ENCODE data around the gene MYO1G.

MYO1G gene

DNA sequence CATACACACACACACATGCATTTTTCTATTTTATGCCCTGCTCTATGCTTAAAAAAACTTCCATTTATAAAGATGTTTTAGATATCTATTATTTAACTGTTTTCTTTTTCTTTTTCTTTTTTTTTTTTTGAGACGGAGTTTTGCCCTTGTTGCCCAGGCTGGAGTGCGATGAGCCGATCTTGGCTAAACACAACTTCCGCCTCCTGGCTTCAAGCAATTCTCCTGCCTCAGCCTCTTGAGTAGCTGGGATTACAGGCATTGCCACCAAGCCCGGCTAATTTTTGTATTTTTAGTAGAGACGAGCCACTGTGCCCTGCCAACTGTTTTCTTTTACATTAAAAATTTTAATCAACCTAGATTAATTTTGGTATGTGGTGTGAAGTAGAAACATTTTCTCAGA lies 47.9 kb downstream of the MYO1G start:
- no peak for DNase-seq

DNA sequence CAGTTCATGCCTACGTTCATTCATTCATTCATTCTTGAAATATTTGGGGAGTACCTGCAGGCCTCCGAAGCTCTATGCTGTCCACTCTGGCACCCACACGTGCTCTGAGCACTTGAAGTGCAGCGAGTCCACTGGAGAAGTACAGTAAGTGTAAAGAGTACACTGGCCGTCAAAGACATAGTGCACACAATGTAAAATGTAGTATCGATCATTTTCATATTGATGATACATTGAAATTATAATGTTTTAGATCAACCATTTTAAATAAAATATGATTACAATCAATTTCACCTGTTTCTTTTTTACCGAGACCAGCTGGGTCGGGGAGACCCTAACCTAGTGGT lies 56.5 kb downstream of the MYO1G start:
- DNase-seq = no peak

DNA sequence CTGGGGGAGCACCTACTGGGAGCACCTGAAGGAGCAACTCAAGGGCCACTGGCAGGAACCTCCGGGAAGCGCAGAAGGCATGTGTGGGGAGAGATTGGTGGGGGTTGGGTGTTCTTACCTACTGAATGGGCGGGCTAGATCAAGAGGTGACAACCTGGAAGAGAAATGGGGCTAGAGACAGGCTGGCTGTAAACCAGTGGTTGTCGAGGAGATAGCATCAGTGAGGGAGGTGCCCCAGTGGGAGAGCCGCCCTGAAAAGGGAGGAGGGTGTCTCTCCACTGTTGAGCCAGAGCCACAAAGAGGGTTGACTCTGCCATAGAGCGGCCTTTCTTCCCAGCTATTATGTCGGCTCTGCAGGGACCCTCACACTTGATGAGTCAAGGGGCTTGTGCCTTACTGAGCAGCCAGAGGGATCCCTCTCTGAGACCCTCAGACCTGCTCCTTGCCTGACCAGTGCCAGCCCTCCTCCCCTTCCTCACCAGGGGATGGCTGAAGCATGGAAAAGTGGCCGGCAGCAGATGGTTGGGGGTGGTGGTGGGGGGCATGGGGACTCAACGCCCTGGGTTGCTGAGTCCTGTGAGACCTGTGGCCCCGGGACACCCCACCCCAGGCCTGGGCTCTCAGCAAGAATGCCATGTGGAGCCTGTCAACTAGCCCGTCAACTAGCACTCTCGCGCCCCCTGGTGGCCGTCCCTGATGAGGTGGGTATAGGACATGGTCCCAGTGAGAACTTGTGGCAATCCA lies 57.0 kb downstream of the MYO1G start:
- DNase-seq = peak; percentile 67

DNA sequence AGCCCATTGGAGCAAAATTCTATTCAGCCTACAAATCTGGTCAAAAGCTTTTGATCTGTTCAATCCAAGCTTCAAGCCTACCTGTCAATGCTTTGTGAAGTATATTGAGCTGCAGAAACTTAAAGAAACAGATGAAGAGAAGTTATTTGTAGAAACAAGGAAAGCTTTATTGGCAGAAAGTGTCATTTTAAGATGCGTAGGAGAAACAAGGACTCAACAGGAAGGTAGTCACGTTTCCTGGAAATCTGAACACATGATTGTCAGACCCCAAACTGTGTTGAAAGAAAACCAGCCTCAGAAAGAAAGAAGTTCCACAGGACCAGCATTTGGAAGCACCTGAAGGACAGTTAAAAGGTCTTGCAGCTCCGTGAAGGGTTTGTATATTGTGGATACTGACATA lies 58.7 kb downstream of the MYO1G start:
- no peak for DNase-seq

DNA sequence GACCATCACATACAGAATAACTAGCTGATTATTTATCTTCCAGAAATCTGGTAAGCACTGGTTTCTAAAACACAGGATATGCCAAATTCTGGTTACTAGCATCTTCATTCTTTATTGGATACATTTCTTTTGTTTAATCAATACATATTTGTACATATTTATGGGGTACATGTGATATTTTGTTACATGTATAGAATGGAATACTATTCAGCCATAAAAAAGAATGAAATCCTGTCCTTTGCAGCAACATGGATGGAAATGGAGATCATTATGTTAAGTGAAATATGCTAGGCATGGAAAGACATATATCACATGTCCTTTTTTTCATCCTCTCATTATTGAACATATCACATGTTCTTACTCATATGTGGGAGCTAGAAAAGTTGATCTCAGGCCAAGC lies 60.8 kb downstream of the MYO1G start:
- DNase-seq = no peak

DNA sequence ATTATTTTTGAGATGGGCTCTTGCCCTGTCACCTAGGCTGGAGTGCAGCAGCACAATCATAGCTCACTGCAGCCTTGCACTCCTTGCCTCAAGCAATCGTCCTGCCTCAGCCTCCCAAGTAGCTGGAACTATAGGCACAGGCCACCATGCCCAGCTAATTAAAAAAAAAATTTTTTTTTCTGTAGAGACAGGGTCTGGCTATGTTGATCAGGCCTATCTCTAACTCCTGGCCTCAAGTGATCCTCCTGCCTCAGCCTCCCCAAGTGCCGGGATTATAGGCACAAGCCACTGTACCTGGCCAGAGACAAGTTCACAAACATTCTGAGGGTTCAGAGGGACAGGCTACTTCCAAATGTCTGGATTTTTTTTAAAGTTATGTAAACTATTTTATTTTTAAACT lies 61.4 kb downstream of the MYO1G start:
- DNase-seq = no peak

DNA sequence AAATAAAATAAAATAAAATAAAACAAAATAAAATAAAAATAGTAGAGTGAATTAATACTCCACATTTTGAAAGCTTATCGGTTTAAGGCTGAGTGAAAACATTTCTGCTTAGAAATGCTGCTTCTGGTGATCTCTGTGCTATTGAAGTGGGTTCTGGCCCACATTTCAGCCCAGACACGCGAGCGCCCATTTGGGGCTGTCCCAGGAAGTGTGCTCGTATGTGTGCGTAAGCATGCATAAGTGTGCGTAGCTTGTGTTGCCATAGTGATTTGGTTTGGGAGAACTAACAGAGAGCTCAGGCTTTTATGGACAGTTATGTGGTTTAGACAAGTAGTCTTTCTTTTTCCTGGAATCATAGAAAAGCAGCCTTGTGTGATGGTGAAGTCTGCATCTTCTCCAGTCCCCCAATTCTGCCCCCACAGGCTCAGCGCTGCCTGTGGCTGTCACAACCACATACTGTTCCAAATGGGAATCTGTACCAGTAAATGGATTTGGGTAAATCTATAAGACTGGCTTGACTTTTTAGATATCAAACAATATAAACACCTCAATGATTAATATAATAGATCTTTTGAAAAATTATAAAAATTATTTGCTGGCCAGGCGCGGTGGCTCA lies 63.7 kb downstream of the MYO1G start:
- no peak for DNase-seq

DNA sequence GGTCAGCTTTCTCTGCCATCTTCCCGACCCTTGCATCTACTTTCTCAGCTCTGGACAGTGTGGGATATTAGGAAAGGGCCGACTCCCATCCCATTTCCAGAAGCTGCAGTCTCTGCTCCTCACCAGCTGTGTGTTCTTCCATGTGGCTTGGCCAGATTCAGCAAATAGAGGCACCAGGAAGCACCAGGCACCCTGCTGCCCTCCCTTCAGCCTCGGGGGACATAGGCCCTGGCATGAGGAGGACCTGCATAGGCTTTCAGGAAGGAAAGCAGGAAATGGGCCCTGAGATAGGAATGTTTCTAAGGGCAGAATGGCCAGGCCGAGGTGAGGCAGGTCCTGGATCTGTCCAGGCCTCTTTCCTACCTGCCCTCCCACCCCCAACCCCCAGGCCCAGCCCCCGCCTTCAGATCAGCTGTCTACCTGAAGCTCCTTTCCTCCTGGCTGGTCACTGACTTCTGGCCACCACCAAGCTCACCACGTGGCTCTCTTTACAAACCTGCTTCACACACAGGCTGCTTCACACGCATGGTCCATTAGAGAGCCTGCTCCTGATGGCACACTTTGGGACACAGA lies 66.0 kb downstream of the MYO1G start:
- DNase-seq = no peak

Measured in NCI-H774 (cell line).